GM19023 (cell line): Measurements from ENCODE around the gene ATRN.
"Not testable (repeated sequence)": the region's sequence is repeated elsewhere in the genome, so short reads cannot be mapped to it uniquely, and the experiment has no call there.

Experiments
- ATAC-seq: cut with Tn5 transposase; IDR thresholded peaks from one replicate; pipeline ENCODE4 v1.9.1; 2021; ENCODE audit warnings: mild to moderate bottlenecking, moderate library complexity; ENCODE audit not compliant: unreplicated experiment

Gene ATRN

DNA sequence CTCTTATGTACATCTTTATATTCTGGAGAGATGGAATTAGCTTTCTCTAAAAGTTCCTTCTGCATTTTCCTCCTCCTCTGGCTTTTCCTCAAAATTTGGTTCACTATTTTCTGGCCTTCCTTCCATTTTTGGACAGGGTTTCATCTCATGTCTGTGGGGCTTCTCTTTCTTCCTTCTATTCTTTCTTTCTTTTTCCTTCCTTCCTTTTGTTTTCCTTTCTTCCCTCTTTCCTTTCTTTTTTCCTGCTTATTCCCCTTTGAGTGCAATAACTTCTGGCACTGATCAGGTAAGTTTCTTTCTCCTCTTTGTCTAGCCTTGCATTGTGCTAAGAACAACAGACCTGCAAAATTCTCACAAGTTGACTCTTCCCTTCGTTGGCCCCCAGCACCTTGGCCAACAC lies 5.5 kb upstream of the ATRN start:
- no peak for ATAC-seq

DNA sequence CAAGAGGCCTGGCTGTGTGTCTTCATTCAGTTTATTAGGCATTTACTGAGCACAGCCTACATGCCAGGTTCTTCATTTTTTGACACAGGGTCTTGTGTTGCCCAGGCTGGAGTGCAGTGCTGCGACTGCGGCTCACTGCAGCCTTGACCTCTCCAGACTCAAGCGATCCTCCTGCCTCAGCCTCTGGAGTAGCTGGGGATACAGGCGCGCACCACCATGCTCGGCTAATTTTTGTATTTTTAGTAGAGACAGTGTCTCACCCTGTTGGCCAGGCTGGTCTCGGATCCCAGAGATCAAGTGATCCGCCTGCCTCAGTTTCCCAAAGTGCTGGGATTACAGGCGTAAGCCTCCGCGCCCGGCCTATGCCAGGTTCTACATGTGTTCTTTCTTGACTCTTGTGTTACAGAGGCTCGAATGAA lies 601 bp upstream of the ATRN start:
- no peak for ATAC-seq

DNA sequence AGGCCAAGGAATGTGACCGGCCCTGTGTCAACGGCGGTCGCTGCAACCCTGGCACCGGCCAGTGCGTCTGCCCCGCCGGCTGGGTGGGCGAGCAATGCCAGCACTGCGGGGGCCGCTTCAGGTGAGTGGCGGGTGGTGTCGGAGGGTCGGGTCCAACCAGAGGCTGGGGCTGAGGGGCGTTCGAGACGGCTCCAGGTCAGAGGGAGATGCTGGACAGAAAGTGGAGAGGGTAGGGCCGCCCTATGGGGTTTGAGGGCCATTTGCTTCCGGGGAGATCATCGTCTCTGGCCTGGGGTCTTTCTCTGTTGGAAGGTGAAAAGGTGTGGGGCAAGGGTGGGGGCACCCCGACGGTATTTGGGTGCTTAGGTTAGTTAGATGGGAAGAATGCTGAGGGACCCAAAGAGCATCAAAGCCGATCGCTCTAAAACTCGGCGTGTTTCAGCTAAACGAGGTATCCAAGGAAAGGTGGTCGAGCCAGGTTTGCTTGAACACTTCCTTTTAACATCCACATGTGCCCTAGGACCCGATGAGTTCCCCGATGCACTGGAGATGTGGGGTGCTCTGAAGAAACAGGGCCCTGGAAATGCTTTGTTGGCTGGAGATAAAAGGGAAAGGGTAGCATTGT lies 691 bp downstream of the ATRN start:
- ATAC-seq, result no peak

DNA sequence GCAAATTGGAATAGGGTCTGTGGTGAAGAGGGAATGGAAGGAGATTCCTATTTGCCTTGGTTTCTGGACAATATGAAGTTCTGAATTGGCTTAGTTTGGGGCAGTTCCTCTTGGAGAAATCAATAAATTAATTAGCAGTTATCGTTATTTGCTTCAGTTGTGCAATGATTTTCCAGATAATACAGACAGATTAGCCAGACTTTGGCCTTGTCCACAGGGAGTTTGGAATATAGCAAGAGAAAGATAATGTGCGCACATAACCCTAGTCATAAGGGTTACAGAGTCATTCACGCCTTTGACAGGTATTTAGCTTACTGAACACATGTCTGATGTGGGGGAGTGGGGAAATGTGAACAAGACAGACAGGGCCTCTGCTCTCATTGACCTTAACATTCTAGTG lies 1.3 kb downstream of the ATRN start:
- ATAC-seq, result no peak

DNA sequence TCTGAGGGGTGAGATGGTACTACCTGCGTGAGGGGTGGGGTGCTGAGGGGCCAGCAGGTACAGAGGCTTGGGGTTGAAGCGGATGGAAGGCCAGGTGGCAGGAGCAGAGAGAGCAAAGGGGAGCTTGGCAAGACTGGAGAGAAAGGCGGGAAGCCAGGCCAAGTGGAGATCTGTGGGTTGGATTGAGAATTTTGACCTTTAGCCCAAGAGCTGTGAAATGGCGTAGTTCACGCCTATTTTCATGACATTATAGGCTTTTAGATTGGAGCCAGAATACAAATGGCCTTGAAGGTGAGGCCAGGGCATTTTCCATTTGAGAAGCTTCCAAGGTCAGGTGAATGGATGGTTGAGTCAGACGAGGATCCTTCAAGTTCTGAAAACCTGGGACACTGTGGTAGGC lies 2.5 kb downstream of the ATRN start:
- no peak for ATAC-seq

DNA sequence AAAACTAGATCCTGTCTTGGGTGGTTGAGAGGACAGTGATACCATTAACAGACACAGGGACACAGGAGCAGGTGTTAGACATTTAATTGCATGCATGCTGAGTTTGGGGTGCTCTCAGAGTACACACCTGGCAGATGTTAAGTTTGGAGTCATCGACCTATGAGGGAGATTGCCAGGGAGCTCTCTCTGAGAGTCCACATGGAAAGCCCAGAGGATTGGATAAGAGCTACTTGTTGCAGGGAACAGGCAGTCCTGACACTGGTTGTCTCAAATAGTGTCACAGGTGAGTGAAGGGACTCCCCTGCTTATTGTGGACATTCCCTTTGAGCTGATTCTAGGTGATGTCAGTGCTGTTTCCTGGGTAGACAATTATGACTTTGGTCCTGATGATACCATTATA lies 3.1 kb downstream of the ATRN start:
- no peak for ATAC-seq

DNA sequence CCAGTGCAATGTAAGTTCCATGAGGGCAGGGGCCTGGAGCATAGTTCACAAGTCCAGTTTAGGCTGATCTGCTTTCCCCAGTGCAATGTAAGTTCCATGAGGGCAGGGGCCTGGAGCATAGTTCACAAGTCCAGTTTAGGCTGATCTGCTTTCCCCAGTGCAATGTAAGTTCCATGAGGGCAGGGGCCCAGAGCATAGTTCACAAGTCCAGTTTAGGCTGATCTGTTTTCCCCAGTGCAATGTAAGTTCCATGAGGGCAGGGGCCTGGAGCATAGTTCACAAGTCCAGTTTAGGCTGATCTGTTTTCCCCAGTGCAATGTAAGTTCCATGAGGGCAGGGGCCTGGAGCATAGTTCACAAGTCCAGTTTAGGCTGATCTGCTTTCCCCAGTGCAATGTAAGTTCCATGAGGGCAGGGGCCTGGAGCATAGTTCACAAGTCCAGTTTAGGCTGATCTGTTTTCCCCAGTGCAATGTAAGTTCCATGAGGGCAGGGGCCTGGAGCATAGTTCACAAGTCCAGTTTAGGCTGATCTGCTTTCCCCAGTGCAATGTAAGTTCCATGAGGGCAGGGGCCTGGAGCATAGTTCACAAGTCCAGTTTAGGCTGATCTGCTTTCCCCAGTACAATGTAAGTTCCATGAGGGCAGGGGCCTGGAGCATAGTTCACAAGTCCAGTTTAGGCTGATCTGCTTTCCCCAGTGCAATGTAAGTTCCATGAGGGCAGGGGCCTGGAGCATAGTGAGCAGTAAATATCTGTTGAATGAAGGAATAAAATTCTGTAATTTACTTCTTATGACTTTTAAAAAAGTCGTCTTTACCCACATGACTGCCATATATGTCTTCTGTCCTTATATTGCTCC lies 6.4 kb downstream of the ATRN start:
- not testable (repeated sequence) for ATAC-seq

DNA sequence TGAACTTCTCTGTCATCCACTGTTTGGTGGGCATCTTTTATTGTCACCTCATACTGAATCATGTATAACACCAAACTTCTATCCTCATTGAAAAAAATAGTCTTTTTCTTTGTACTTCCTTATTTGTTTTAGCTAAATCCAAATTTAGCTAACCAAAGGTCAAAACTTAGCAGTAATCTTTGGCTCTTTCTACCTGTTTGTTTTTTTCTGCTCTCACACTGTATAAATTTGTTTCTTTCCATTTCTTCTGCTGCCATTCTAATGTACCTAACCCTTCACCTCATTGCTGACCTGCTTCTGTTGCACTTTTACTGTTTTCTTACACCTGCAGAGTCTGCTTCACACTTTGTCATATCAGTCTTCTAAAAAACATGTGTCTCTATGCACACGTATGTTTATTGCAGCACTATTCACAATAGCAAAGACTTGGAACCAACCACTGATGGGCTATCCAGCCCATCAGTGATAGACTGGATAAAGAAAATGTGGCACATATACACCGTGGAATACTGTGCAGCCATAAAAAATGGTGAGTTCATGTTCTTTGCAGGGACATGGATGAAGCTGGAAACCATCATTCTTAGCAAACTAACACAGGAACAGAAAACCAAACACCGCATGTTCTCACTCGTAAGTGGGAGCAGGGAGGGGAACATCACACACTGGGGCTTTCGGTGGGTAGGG lies 7.2 kb downstream of the ATRN start:
- no peak for ATAC-seq

DNA sequence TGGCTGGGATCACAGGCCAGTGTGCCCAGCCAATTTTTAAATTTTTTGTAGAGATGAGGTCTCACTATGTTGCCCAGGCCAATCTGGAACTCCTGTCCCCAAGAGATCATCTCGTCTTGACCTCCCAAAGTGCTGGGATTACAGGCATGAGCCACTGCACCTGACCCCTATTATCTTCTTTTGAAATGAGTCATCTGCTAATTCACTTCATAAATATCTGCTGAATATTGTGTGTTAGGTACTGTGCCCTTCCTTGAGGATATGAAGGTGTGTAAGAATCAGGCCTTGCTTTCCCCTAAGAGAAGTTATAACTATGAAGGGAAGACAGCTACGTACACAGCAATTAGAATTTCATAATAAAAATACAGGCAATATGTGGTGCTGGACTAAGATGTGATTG lies 8.2 kb downstream of the ATRN start:
- no peak for ATAC-seq

DNA sequence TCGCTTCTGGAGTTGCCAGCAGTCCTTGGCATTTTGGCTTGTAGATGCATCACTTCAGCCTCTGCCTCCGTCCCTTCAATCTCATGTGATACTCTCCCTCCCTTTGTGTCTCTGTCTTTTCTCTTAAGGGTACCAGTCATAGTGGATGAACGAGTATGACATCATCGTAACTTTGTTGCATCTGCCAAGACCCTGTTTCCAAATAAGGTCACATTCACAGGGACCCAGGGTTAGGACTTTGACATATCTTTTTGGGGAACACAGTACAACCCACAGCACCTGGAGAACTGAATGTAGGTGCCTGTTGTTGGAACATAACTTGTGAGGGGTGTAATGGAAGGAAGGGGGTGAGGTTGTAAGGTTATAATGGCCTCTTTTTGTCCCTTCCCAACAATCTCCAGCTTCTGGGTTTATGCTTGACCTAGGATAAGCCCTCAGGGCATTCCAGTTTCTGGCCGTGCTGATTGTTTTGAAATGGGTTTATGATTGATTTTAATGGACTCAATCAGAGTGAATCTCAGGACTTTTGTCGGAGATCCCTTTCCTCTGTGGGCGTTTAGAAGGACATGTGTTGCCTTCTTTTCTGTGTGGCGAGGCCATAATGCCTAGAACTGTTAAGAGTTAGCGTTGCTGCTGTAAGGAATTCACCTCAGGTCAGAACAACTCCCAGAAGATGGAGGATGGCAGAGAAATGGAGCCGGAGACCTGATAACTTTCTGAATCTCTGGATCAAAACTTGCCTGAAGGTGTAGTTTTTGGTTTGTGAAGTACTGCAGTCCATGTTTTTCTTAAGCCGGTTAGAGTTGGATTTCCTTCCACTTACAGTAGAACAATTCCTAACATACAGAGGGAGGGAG lies 9.2 kb downstream of the ATRN start:
- ATAC-seq, result no peak

DNA sequence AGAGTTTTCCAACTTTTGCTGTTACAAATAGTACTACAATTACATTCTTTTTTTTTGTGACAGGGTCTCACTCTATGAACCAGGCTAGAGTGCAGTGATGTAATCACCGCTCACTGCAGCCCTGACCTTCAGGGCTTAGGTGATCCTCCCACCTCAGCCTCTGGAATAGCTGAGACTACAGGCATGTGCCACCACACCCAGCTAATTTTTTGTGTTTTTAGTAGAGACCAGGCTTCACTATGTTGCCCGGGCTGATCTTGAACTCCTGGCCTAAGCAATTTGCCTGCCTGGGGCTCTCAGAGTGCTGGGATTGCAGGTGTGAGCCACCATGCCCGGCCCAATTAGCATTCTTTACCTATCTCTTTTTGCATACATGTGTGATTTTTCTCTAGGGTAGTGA lies 12.5 kb downstream of the ATRN start:
- no peak for ATAC-seq

DNA sequence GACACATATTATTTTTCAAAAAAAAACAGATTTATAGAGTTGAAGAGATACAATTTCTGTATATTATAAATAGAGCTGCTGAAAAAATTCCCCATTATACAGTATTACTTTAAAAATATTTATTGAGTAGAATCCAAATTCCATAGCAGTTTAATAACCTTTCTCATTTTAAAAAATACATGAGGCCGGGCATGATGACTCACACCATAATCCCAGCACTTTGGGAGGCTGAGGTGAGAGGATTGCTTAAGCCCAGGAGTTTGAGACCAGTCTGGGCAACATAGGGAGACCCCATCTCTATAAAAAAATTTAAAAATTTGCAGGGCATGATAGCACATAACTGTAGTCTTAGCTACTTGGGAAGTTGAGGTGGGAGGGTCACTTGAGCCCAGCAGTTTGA lies 13.0 kb downstream of the ATRN start:
- ATAC-seq, result no peak

DNA sequence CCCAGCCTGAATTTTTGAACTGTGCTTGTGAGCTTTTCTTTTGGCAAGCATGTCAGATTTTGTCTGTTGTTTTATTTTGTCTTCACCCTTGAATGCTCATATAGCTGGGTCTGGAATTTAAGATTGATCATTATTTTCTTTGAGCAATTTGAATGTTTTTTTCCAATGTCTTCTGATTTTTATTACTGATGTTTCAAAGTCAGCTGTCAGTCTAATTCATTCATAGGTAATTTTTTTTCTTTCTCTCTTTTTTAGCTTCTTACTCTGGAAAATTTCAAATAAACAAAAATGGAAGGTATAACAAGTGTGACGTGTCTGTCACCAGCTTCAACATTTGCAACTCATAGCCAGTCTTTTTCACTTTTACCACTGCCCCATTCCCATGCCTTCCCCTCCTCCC lies 15.1 kb downstream of the ATRN start:
- no peak for ATAC-seq

DNA sequence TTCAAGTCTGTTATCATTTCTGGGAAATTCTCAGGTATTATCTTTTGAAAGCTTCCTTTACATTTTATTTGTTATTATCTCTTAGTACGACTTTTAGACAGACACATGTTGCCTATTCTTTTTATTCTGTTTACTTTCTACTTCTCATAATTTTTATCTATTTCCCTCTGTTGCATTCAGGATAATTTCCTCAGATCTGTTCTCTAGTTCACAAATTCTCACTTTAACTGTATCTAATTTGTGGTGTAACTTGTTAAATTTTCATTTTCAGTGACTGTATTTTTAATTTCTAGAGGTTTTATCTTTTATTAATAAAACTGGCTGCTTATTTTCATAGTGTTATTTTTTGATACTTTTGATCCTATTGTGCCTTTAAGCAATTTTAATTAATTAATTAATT lies 16.0 kb downstream of the ATRN start:
- ATAC-seq, result no peak

DNA sequence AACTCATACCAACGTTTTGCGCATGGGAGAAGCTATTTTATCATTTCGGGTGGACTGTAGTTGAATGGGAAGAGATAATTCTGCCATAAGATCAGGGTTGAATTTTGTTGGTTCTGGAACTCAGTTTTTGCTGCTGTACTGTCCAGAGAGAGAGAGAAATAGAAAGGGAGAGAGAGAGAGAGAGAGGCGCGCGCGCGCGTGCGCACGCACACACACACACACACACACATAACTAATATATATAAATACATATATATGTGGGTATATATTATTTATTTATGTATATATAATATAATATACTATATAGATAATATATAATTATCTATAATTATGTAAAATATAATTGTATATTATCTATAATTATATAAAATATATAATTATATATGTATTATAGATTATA lies 21.9 kb downstream of the ATRN start:
- ATAC-seq, result no peak

DNA sequence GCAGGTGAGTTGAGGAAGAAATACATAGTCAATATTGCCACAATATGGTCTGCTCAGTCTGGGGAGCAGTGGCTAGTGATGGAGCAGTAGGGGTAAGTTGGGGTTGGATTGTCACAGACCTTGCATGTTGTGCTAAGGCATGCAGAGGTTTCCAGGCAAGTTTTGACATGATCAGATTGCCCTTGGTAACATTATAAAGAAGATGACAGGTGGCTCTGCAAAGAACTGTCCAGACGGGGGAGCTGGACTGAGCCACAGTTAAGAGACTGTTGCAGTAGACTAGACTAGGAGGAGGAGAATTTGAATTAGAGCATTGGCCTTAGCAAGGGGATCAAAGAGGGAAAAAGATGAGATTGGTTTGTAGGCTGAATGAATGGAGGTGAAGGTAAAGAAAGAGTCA lies 23.4 kb downstream of the ATRN start:
- ATAC-seq, result no peak

DNA sequence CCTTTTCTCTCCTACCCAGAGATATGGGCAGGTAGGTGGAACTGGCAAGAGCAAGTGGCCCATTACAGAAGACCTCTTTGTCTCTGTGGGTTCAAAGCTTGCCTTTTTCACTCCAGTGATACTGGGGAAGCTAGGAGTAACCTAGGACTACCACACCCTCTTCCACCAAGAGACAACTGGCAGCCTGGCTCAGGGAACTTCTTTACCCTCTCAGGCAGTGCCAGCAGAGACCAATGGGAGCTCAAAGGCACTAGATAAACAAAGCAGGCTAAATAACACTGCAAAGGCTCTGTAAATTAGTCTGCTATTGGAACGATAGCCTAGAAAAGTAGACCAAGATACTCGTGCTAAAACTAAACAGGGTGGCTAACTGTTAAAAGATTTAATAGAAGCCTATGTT lies 32.1 kb downstream of the ATRN start:
- no peak for ATAC-seq

DNA sequence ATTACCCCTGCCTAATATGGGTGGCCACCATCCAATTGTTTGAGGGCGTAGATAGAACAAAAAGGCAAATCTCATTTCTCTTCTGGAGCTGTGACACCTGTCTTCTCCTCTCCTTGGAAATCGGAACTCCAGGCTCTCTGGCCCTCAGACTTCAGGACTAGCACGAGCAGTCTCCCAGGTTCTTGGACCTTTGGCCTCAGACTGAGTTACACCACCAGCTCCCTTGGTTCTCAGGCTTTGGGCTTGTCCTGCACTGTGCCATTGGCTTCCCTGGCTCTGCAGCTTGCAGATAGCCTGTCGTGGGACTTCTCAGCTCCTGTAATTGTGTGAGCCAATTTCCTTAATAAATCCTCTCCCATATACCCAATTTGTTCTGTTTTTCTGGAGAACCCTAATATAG lies 34.3 kb downstream of the ATRN start:
- ATAC-seq, result no peak

DNA sequence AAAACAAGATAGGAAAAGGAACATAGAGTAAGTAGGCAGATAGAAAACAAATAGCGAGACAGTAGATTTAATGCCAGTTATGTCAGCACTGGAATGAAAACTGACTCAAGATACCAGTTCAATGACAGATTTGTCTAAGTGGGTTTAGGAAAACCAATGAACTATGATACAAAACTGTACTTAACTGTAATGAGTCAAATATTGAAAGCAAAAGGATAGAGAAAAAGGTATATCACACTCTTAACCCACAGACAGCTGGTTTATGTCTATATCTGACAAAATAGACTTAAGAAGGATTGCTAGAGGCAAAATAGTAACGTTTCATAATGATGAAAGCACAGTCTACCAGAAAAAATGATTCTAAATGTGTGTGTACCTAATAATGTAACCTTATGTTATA lies 38.2 kb downstream of the ATRN start:
- ATAC-seq, result no peak

DNA sequence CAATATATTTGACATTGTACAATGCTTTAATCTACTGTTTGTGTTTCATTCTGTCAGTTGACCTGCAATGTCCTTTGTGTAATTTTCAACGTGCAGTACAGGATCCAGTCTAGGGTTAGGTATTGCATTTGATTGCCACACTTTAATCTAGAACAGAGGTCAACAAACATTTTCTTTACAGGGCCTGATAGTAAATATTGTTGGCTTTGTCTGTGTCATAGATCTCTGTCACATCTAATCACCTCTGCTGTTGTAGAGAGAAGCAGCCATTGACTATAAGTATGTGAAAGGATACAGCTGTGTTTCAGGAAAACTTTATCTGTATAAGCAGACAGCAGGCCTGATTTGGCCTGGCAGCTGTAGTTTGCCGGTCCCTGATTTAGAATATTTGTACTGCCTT lies 39.3 kb downstream of the ATRN start:
- no peak for ATAC-seq

DNA sequence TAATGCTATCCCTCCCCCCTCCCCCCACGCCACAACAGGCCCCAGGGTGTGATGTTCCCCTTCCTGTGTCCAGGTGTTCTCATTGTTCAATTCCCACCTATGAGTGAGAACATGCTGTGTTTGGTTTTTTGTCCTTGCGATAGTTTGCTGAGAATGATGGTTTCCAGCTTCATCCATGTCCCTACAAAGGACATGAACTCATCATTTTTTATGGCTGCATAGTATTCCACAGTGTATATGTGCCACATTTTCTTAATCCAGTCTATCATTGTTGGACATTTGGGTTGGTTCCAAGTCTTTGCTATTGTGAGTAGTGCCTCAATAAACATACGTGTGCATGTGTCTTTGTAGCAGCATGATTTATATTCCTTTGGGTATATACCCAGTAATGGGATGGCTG lies 41.4 kb downstream of the ATRN start:
- ATAC-seq, result not testable (repeated sequence)
